Activated T-cell treated with anti-CD3 and anti-CD28 coated beads for 4 hours (primary cell): ENCODE data around the gene TNFRSF13B.

Source experiments
- DNase-seq: peaks from one replicate; pipeline ENCODE4 v3.0.0-alpha.2; 2020

TNFRSF13B gene

GRCh38 chr17:16952401-16952800, 19.5 kb downstream of the TNFRSF13B start:
- DNase-seq, result no peak

- DNase-seq, result no peak
Observed at GRCh38 chr17:16950488-16950887, 21.4 kb downstream of the TNFRSF13B start.

- no peak for DNase-seq
Observed at GRCh38 chr17:16948587-16949376, 23.1 kb downstream of the TNFRSF13B start.

GRCh38 chr17:16947470-16947869, 24.4 kb downstream of the TNFRSF13B start:
- DNase-seq, result no peak

- DNase-seq, result no peak
Observed at GRCh38 chr17:16945663-16946218, 26.2 kb downstream of the TNFRSF13B start.

- DNase-seq, result no peak
Observed at GRCh38 chr17:16945136-16945482, 26.8 kb downstream of the TNFRSF13B start.

- DNase-seq, result no peak
Observed at GRCh38 chr17:16944334-16945135, 27.4 kb downstream of the TNFRSF13B start.

GRCh38 chr17:16943541-16944333, 28.2 kb downstream of the TNFRSF13B start:
- DNase-seq, result no peak

- no peak for DNase-seq
Observed at GRCh38 chr17:16943032-16943352, 28.9 kb downstream of the TNFRSF13B start.

- no peak for DNase-seq
Observed at GRCh38 chr17:16942141-16943031, 29.5 kb downstream of the TNFRSF13B start.

- DNase-seq, result no peak
Observed at GRCh38 chr17:16941072-16942036, 30.6 kb downstream of the TNFRSF13B start.

GRCh38 chr17:16940116-16940881, 31.6 kb downstream of the TNFRSF13B start:
- no peak for DNase-seq

GRCh38 chr17:16939606-16940115, 32.3 kb downstream of the TNFRSF13B start:
- DNase-seq, result no peak

- no peak for DNase-seq
Observed at GRCh38 chr17:16939208-16939576, 32.7 kb downstream of the TNFRSF13B start.

- no peak for DNase-seq
Observed at GRCh38 chr17:16938496-16939207, 33.3 kb downstream of the TNFRSF13B start.

- DNase-seq, result no peak
Observed at GRCh38 chr17:16938031-16938430, 33.9 kb downstream of the TNFRSF13B start.

GRCh38 chr17:16937431-16937830, 34.5 kb downstream of the TNFRSF13B start:
- DNase-seq, result no peak

- DNase-seq, result no peak
Observed at GRCh38 chr17:16936536-16937310, 35.2 kb downstream of the TNFRSF13B start.
